ENCODE measurements around the gene PTP4A2.

PTP4A2 gene

GRCh38 chr1:31938184-31938975, at the start of gene PTP4A2:
Gene PTP4A2 (minus strand): TSS chr1:31938368. CDS start chr1:31919065, 19,303 bp downstream.
- peak; percentile 53 to 78 for DNase-seq (ENCODE audit: low read depth in 2 of 2)

GRCh38 chr1:31987135-31987619, 49.0 kb upstream of the PTP4A2 start:
- no peak for DNase-seq (ENCODE audit: low read depth in 2 of 2)

GRCh38 chr1:31985430-31985829, 47.3 kb upstream of the PTP4A2 start:
- DNase-seq (ENCODE audit: low read depth in 2 of 2) = no peak

GRCh38 chr1:31984419-31985347, 46.5 kb upstream of the PTP4A2 start:
- peak; percentile 25 to 29 for DNase-seq (ENCODE audit: low read depth in 2 of 2)

- DNase-seq (ENCODE audit: low read depth in 2 of 2) = no peak
Measured at GRCh38 chr1:31981972-31982371, 43.8 kb upstream of the PTP4A2 start.

GRCh38 chr1:31981456-31981839, 43.3 kb upstream of the PTP4A2 start:
- no peak for DNase-seq (ENCODE audit: low read depth in 2 of 2)

GRCh38 chr1:31980835-31981455, 42.8 kb upstream of the PTP4A2 start:
- no peak for DNase-seq (ENCODE audit: low read depth in 2 of 2)

- no peak for DNase-seq (ENCODE audit: low read depth in 2 of 2)
Measured at GRCh38 chr1:31978843-31979400, 40.8 kb upstream of the PTP4A2 start.

GRCh38 chr1:31977385-31978131, 39.4 kb upstream of the PTP4A2 start:
- DNase-seq (ENCODE audit: low read depth in 2 of 2) = no peak

- no peak for DNase-seq (ENCODE audit: low read depth in 2 of 2)
Measured at GRCh38 chr1:31976401-31976800, 38.2 kb upstream of the PTP4A2 start.

GRCh38 chr1:31970873-31971272, 32.7 kb upstream of the PTP4A2 start:
- no peak for DNase-seq (ENCODE audit: low read depth in 2 of 2)

- DNase-seq (ENCODE audit: low read depth in 2 of 2) = no peak
Measured at GRCh38 chr1:31961536-31961935, 23.4 kb upstream of the PTP4A2 start.

- DNase-seq (ENCODE audit: low read depth in 2 of 2) = no peak
Measured at GRCh38 chr1:31959521-31960340, 21.6 kb upstream of the PTP4A2 start.

GRCh38 chr1:31957701-31958674, 19.8 kb upstream of the PTP4A2 start:
- peak in 1 of 2 donors; percentile 33 for DNase-seq (ENCODE audit: low read depth in 2 of 2)

GRCh38 chr1:31955917-31956736, 18.0 kb upstream of the PTP4A2 start:
- DNase-seq (ENCODE audit: low read depth in 2 of 2) = peak; percentile 70 to 72

GRCh38 chr1:31954607-31955283, 16.6 kb upstream of the PTP4A2 start:
- no peak for DNase-seq (ENCODE audit: low read depth in 2 of 2)

- no peak for DNase-seq (ENCODE audit: low read depth in 2 of 2)
Measured at GRCh38 chr1:31952825-31953220, 14.7 kb upstream of the PTP4A2 start.
